Suppressor macrophage treated with lipopolysaccharide for 1 hour (primary cell): Measurements from ENCODE around the gene DENND4A.
A peak's percentile ranks its signal among the peaks of the same experiment; 100 is the strongest.
"Not testable (repeated sequence)": the region's sequence is repeated elsewhere in the genome, so short reads cannot be mapped to it uniquely, and the experiment has no call there.

Experiments
- DNase-seq, 3 donors: peaks; one replicate each; pipeline ENCODE4 v3.0.0-alpha.2; 2020 to 2022

DENND4A gene

DNA sequence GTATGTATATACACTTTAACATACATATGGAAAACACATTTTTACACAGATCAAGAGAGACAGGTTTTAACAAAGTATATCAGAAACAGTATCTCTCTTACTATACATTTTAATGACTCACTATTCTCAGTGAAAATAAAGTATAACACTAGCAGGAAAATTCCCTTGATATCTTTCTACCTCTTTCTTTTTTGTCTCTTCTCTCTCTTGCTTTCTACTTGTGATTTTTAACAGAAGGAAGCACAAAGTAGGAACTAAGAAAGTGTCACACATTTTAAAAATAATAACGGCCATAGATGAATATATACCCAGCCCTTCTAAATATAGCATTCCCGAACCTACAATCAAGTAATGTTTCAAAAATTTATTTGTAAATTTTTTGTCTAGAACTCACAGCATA lies 4.8 kb downstream of the DENND4A start:
- peak in 1 of 3 donors; percentile 36 for DNase-seq

DNA sequence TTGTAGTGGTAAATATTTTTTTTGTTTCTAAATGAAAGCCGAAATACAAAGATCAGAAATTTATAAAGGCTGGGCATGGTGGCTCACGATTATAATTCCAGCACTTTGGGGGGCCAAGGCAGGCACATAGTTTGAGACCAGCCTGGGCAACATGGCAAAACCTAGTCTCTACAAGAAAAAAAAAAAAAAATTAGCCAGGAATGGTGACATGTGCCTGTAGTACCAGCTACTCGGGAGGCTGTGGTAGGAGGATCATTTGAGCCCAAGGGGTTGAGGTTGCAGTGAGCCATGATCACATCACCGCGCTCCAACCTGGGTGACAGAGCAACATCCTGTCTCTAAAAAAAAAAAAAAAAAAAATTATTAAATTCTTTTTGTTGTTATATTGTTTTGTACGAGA lies 6.9 kb downstream of the DENND4A start:
- no peak for DNase-seq

DNA sequence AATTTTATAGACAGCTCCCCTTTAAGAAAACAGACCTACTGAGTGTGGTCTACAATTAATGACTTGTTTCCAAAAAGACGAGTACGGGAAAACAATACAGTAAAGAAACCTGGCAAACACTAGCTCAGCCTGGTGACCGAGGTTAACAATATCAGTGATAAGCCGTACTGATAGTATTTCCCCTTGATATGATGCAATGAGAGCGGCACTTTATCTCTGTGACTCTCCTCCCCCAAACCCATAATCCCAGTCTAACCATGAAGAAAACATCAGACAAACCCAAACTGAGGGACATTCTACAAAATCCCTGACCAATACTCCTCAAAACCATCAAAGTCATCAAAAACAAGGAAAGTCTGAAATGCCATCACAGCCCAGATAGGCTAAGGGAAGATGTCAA lies 8.2 kb downstream of the DENND4A start:
- DNase-seq, result no peak

DNA sequence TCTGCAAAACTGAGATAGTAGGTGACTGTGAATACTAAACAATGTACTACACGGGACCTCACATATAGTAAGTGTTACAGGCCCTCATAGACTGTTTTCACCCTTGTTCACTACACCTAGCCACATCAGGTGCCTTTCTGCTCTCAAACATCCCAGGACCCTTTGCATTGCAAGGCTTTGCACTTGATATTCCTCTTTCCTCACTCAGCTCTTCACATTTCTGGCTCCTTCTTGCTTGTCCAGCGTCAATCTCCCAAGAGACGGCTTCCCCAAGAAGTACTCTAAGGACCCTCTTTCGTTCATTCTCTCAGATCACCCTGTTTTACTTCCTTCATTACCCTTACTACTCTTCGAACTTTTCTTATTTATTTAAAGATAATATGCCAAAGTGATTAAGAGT lies 10.0 kb downstream of the DENND4A start:
- DNase-seq, result no peak

DNA sequence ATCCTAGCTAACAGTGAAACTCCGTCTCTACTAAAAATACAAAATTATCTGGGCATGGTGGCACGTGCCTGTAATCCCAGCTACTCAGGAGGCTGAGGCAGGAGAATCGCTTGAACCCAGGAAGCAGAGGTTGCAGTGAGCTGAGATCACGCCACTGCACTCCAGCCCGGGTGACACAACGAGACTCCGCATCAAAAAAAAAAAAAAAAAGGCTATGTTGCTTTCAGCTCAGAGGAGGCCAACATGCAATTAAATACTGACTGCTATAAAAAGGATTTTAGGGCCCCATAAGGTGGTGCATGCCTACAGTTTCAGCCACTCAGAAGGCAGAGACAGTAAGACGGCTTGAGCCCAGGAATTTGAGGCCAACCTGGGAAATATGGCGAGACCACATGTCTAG lies 13.4 kb downstream of the DENND4A start:
- DNase-seq, result not testable (repeated sequence)

DNA sequence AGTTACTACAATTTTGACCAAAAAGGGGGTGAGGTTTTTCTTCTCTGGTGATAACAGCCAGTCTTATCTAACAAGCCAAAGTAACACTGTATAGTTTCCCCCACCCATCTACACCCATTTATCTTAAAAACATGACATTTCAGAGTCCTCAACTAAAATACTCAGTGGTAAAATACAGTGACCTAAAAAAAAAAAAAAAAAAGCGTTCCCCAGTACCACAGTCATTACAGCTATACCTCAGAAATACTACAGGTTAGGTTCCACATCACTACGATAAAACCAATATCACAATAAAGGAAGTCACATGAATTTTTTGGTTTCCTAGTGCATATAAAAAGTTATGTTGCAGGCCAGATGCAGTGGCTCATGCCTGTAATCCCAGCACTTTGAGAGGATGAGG lies 13.8 kb downstream of the DENND4A start:
- no peak for DNase-seq

DNA sequence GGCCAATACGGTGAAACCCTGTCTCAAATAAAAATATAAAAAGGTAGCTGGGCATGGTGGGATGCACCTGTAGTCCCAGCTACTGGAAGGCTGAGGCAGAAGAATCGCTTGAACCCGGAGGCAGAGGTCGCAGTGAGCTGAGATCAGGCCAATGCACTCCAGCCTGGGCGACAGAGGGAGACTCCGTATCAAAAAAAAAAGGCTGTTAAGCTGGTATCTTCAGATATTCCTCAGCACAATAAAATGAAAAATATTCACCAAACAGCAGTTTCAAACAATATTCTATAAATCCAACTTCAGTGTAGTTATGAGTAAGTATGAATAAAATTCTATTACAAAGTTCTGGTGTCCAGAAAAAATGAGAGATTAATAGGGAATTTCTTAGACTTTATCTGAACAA lies 14.2 kb downstream of the DENND4A start:
- DNase-seq, result no peak

DNA sequence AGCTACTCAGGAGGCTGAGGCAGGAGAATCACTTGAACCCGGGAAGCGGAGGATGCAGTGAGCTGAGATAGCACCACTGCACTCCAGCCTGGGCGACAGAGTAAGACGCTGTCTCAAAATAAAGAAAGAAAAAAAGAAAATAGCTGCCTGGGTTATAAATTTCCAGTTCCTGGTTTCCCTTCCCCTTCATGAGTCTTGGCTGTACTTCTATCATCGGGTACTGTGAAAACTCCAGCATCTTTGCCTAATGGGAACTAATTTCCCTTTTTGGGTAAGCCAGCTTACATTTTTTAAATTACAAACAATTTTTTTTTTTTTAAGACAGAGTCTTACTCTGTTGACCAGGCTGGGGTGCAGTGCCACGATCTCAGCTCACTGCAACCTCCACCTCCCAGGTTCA lies 15.0 kb downstream of the DENND4A start:
- DNase-seq, result peak; percentile 73 to 91 (median 89)

DNA sequence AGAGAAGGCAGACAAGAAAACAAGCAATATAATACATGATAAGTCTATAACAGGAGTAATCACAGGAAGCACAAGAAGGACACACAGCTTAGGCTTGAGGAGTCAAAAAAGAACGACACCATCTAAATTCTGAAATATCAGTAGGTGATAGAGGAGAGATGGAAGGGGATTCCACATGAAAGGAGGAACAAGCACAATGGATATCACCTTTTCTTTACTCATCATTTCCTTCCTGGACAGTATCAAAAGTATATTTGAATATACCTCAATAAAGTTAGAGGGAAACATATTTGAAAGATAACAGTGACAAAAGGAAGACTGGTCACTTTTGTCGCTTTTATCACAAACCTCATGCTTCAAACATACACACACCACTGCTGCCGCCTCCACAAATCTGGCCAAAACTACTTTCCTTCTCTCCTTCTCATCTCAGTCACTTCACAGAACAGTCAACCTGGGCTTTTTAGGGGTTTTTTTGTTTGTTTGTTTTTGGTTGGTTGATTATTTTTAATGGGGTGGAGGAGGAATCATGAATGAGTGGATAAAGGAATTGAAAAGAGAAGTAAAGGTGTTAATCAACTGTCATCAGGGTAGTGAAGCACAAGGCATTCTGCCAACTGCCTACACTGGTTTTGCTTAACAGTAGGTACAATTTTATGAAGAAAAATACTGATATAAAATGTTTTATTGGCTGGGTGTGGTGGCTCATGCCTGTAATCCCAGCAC lies 18.5 kb downstream of the DENND4A start:
- peak; percentile 52 to 71 (median 70) for DNase-seq

DNA sequence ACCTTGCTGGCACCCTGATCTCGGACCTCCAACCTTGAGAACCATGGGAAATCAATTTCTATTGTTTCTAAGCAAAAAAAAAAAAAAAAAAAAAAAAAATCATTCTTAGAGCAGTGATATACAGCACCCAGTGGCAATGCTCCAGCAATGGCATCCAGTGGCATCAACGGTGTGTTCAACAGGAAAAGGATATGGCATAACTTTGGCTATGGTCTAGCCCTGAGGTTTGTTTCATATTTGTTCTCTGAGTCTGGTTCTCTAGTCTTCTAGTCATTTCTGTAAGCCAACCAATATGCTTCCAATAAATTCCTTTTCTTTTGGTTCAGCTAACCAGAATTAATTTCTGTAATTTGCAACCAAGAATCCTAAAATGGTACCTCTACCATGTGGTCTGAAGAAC lies 19.2 kb downstream of the DENND4A start:
- DNase-seq, result no peak

DNA sequence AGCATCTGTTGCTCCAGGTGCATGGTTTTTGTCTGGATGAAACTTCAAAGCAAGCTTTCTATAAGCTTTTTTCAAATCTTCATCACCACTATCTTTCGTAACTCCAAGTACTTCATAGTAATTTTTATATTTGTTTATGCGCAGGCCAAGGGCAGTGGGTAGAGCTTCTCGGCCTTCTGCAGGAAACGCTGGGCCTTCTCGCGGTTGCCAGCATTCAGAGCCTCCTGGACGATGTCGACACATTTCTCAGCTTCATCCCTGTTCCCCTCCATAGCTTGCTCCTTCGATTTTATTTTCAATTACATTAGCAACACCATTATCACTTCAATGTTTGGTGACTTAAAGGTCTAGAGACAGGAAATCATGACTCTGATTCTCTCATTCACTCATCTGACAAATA lies 20.2 kb downstream of the DENND4A start:
- no peak for DNase-seq

DNA sequence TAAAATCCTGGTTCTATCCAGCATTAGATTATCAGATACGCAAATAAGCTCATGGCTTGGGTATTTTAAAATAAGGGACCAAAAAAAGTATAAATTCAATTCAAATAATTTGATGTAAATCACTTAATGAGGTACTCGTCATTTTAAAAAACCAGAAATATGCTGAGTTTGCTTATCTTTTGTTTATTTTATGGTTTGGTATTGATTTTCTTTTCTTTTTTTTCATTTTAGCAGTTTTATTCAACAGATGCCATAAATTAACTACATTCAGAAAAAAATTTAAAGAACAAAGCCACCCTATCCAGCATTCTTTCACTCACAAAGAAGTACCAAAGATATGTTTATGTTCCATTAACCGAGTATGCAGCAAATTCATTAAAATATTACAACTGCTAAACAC lies 22.6 kb downstream of the DENND4A start:
- DNase-seq, result no peak

DNA sequence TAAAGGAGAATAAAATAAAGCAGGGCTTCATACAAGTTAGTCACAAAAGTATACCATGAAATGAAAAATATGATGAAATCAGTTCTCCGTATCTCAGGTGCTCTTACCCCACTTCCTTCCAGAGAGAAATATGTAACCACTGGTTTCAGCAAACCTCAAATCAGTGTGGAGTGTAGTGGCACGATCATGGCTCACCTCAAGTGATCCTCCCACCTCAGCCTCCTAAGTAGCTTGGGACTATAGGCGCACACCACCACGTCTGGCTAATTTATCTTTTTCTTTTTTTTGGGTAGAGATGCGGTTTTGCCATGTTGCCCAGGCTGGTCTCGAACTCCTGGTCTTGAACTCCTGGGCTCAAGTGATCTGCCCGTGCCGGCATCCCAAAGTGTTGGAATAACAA lies 24.2 kb downstream of the DENND4A start:
- DNase-seq, result no peak

DNA sequence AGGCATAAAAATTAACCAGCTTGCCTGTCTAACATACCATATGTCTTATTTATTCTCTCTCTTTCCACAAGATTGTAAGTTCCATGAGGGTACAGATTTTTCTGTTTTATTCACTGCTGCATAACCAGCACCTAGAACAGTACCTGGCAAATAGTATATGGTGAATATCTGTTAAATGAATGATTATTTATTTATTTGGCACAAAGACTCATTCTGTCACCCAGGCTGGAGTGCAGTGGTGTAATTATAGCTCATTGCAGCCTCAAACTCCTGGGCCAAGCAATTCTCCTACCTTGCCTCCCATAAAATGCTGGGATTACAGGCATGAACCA lies 24.9 kb downstream of the DENND4A start:
- no peak for DNase-seq

DNA sequence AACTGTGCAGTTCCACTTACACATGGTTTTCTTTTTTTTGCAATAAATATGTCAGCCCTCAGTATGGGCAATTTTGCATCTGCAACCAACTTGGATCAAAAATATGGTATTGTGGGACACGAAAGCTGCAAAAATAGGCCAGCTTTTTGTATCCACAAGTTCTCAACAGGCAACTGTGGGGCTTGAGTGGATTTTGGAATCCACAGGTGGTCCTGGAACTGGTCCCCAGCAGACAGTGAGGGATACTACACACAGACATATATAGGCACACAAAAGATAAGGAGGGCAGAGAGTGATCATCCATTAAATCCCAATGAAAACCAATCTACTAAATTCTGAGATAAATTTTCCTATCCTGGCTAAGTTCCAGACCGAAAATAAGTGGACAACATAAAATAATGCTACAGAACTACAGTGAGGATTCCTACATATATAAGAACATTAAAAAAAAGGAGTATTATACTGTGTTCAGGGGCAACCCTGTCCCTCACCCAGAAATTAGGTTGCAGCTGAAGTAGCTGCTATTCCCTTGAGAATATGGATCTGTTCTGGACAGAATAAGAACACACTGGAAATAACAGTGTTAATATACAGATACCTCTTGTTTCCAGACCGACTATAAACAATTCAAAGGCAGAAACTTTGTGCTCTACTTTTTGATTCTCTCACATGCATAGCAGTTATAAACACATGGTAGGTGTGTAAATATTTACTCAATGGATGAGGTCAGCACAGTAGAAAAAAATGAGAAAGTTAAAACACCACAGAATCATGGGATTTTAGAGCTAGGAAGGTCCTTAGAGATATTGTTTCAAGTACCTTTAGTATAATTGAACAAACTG lies 25.4 kb downstream of the DENND4A start:
- DNase-seq, result no peak

DNA sequence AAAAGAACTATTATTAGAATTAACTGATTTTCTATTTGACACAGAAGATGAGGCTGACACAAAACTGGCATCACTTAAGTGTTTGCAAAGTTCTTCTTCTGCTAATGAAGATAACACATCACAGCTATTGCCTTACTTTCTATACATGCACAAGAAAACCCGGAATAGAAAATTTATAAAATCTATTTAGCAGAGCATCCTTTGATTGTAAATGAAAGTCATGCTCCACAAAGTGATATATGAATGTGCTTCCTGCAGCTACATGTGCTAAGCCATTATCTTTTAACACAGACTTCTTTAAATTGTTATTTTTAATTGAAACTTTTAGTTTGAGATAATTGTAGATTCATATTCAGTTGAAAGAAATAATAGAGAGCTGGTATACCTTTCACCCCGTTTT lies 27.0 kb downstream of the DENND4A start:
- DNase-seq, result no peak

DNA sequence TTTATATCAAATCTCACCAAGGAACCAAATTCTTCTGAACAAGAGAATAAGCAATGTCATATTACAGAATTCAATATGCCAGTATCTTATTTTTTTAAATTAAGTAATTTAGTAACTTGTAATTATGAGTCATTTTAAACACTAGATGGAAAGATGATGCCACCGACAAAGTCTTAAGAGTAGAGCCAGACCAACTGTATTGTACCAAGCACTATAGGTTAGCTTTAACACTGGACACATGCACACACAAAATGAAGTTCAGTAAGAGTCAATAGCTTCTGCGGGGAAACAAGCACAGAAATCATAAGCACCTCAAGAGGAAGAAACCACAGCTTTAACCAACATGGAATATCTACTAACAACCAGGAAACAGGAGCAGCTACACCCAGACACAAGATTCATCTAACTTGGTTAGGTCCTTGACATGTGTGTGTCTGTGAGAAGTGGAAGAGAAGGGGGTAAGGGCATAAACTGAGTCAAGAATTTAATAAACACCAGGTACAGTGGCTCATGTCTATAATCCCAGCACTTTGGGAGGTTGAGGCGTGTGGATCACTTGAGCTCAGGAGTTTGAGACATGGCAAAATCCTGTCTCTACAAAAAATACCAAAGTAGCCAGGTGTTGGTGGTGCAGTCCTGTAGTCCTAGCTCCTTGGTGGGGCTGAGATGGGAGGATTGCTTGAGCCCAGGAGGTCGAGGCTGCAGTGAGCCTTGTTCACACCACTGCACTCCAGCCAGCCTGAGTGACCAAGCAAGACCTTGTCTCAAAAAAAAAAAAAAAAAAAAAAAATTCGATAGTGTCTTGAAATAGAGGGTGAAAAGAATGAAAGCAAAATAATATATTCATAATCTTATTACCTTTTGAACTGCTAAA lies 28.9 kb downstream of the DENND4A start:
- DNase-seq, result no peak

DNA sequence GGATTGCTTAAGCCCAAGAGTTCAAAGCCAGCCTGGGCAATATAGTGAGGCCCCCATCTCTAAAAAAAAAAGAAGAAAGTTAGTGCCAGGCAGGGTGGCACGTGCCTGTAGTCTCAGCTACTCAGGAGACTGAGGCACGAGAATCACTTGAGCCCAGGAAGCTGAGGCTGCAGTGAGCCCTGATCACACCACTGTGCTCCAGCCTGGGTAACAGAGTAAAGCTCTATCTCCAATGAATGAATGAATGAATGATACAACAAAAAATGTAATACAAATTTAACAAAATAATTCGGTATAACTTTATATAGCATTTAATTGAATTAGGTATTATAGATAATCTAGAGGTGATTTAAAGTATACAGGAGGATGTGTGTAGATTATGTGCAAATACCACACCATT lies 29.7 kb downstream of the DENND4A start:
- DNase-seq, result no peak

DNA sequence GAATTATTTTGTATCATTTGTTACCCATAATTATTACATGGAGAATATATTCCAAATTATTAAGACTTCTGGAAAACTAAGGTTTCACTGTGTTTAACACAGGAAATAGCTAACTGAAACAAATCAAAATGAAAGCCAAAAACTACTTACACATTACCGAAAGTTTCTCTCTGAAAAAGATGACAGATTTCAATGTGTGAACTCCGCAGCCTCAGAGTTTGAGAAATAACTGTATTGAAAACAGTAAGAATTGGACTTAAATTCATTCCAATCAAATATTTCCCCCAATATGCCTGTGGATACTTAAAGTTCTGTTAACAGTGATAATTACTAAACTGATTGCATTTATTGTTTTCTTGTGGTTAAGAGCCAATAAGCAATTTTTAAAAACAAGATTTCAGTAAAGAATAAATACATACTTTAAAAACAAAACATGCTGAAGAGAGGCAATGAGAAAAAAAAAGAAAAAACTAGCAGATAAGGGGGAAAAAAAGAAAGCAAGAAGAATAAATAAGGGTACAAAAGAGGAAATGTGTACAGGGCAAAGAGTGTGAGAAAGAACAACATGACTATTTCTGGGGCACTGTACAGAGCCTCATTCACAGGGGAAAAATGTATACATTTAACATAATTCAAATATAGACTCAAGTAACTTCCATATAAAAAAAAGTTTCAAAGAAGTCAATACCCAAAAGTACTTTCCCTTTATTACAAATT lies 30.7 kb downstream of the DENND4A start:
- DNase-seq, result no peak

DNA sequence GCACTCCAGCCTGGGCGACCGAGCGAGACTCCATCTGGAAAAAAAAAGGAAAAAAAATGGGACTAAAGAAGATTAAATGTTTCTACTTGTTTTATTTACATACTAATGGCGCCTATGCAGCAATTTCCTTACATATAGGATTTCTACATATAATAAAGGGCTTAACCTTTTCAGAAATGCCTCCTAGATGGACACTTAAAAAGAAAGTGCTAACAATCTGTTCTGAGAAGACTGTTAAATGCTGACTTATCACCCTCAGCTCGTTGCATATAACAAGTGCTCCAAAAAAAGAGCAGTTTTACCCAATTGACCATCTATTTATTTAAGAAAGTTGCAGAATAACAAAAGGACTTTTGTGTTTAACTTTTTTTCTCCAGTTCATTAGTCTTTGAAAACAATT lies 32.7 kb downstream of the DENND4A start:
- no peak for DNase-seq

DNA sequence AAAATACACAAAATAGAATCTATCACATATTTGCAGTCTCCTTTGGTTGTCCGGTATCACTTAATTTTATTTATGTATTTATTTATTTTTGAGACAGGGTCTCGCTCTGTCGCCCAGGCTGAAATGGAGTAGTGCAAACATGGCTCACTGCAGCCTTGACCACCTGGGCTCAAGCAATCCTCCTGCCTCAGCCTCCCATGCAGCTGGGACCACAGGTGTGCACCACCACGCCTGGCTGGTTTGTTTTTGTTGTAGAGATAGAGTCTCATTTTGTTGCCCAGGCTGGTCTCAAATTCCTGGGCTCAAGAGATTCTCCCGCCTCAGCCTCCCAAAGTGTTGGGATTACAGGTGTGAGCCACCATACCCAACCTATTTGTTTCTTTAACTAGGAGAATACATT lies 33.9 kb downstream of the DENND4A start:
- no peak for DNase-seq

DNA sequence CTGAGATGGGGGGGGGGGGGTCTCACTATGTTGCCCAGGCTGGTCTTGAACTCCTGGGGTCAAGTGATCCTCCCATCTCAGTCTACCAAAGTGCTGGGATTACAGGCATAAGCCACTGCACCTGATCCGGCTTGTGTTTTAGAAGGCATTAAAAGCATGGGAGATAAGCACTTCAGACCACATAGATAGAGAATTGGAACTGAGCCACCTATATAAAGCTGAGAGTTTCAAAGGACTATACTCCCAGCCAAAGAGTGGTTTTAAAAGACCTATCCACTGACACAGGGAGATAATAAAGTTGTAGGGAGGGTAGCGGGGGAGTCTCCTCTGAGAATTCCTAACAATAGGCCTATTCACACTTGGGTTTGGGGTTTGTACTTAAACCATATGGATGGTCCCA lies 34.8 kb downstream of the DENND4A start:
- DNase-seq, result no peak

DNA sequence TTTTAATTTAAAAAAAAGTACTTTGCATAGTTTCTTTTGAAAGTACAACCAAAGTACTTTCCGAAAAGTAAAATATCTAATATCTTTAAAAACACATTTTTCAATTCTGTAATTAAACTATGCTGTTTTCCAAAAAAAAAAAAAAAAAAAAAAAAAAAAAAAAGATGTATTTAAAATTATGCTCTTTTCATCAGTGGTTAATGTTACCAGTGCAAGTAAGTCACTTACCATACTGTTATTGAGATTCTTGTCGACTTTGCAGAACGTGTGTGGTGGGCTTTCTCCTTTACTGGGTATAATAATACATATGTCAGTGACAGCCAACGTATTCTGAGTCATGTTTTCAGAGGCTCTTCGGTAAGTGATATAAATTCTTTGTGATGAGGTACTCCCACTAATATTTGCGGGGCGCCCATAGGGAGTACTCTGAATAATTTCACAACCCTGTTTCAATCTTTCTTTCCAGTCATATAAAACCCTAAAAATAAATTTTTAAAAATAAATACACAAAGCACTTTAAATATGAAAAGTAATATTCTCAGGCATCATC lies 39.9 kb downstream of the DENND4A start:
- no peak for DNase-seq
